Suprapubic skin (tissue), 3 donors: ENCODE results near the gene SNX15.

Experiments used
- CTCF ChIP-seq, 2 donors: fragments of 200-600 bp in 1 of 2; fragments of 450-650 bp in 1 of 2; sonication (generic) in 1 of 2; IDR thresholded peaks; one replicate each; pipeline ENCODE4 v1.5.1; 2016 to 2019; ENCODE audit warnings: antibody characterized with exemption in 2 of 2, mild to moderate bottlenecking in 1 of 2, moderate library complexity in 1 of 2
- POLR2A ChIP-seq, 2 donors: fragments of 450-650 bp; IDR thresholded peaks; one replicate each; pipeline ENCODE4 v1.6.1; 2017; ENCODE audit warnings: antibody characterized with exemption in 2 of 2, mild to moderate bottlenecking in 2 of 2, moderate library complexity in 2 of 2

GRCh38 chr11:64999478-64999877 is 27.8 kb upstream of the SNX15 start:
- TF ChIP-seq POLR2A (IDR thresholded peaks at IDR 0.05): no peak
- TF ChIP-seq CTCF (IDR thresholded peaks at IDR 0.05): no peak
